GM19099 (cell line): ENCODE results near the gene IL26.

Experiments
- POLR2A ChIP-seq: IDR thresholded peaks from 3 replicates; pipeline ENCODE4 v1.6.1; 2011; ENCODE audit warnings: low read depth; ENCODE audit not compliant: insufficient read length; ENCODE audit errors: extremely low read depth

Gene IL26

GRCh38 chr12:68180792-68181744 is 44.5 kb downstream of the IL26 start:
- TF ChIP-seq POLR2A, result no peak

DNA sequence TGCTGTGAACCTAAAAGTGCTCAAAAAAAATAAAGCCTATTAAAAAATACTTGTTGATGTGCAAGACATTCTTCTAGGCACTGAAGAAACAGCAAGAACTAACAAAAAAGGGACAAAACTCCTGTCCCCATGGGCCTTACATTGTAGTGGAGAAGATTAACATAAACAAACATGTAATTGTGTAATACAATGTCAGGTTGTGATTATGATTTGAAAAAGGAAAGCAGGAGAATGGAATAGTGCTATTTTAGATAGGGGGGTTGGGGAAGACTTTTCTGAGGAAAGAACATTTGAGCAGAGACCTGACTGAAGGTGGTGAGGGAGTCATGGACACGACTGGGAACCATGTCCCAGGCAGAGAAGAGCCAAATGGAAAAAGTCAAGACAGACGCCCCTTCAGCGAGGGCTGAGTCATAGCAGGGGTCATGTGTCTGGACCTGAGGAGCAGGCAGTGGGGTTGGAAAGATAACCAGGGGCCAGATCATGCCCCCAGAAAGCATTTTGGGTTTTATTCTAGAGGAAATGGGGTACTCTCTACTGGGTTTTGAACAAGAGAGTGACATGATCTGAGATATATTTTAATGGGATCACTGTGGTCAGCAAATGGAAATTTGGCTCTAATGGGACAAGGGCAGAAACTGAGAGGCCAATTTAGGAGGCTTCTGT is 46.7 kb downstream of the IL26 start:
- TF ChIP-seq POLR2A, result no peak

DNA sequence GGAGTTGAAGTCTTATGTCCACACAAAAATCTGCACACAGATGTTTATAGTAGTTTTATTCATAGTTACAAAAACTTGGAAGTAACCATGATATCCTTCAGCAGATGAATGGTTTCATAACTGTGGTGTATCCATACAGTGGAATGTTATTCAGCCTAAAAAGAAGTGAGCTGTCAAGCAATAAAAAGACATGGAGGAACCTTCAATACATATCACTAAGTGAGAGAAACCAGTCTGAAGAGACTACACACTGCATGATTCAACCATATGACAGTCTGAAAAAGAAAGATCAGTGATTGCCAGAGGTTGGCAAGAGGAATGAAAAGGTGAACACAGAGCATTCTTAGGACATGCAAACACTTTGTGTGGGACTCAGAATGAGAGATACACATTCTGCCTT is 47.4 kb downstream of the IL26 start:
- TF ChIP-seq POLR2A, result no peak

DNA sequence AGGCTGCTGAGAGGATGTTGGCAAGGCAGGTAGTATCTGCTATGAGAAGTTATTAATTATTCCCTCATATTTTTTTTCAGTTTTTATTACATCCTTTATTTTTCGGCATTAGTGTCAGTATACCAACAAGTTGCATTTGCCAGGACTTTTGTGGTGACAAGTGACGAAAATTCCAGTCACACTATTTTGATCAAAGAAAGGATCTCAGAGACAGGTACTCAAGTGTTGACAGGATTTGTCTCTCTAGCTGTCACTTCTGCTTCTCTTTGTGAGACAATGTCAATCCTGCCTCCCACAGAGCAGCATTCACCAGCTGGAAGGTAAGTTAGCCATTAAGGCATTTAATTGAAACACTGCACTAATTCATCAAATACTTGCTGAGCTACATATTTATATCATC is 48.0 kb downstream of the IL26 start:
- TF ChIP-seq POLR2A, result no peak

DNA sequence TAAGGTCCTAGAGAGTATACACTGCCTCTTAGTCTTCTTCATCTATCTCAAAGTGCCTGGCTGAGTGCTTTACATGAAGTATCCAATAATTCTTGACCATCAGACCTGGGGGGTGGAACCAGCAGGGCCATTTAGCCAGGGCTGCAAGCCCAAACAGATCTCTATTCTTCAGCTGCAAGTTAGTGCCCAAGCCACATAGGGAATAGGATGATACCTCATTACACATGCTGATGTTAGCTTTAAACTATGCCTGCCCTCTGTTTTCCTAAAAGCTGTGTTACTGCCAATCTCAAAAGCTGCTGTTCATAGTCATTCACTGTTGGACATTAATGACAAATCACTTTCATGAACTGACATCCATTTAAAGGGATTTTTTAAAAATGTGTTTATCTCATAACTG is 49.4 kb downstream of the IL26 start:
- TF ChIP-seq POLR2A, result no peak

- TF ChIP-seq POLR2A, result no peak
These were observed 50.0 kb downstream of the IL26 start for GRCh38 chr12:68175557-68176061.

DNA sequence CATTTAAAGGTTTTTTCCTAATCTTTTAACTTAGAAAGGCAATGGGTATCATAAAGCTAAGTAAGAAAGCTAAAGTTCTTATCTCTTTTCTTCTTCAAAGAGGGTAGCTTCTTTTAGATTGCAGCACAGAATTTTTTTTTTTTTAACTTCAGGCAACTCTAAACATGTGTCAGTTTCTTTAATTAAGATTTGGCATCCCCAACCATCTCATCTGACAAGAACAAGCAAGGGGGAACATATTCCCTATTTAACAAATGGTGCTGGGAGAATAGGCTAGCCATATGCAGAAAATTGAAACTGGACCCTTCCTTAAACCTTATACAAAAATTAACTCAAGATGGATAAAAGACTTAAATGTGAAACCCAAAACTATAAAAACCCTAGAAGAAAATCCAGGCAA is 51.8 kb downstream of the IL26 start:
- no peak for TF ChIP-seq POLR2A

DNA sequence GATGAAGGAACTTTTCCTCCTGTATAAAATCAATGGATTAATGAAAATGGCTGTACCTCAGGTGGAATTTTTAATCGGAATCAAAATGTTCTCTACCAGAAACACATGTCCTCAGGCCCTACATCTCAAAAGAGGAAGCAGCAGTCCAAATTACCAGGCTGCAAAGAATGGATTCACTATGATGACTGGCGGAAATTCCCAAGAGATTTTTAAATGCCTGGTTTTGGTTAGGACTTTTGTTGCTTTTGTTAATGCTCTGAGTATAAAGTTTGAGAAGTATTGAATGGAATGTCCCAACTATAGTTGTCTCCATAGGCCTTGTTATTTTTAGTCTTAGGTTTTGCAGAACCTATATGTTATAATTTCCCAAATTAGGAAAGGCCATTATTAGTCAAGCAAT is 54.9 kb downstream of the IL26 start:
- TF ChIP-seq POLR2A, result no peak

DNA sequence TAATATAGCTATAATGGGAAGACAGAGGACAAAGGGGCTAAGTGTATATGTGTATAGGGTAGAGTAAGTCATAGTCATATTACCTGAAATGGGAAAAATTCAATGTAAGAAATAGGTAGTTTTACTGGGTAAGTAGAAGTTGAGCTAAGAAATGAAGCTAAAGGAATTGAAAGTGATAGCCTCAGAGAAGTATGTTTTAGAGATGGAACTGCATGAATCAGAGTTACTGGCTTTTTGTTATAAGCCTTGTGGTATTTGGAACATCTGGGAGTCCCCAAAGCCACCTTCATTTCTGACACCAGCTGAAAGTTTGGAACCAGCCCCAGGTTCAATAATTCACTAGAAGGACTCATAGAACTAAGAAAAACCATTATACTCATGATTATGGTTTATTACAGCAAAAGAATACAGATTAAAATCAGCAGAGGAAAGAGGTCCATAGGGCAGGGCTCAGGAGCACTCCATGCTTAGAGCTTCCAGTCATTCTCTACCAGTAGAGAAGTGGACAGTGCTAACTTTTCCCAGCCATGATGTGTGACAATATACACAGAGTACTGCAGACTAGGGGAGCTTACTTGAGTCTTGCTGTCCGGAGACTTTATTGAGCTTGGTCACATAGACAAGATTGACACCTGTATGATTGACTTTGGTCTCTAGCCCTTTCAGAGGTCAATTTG is 56.3 kb downstream of the IL26 start:
- no peak for TF ChIP-seq POLR2A

DNA sequence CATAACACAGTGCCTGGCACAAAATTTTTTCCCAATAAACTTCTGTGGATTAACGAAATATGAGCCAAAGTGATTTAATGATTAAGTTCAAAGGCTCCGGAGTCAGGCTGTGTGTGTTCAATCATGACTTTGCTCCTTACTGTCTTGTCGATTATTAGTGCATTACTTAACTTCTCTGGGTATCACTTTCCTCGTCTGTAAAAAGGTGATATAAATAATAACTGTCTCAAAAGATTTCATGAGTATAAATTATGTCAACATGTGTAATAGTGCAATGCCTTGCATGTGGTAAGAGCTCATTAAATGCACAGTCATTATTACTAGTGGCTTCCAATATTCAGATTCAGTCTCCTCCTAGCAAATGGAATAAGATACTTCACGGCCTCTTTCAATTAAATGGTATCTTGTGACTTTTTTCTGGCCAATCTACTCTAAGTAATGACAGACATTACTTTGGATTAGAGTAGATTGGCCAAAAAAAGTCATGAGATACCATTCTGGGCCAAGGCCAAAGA is 59.2 kb downstream of the IL26 start:
- TF ChIP-seq POLR2A, result no peak

DNA sequence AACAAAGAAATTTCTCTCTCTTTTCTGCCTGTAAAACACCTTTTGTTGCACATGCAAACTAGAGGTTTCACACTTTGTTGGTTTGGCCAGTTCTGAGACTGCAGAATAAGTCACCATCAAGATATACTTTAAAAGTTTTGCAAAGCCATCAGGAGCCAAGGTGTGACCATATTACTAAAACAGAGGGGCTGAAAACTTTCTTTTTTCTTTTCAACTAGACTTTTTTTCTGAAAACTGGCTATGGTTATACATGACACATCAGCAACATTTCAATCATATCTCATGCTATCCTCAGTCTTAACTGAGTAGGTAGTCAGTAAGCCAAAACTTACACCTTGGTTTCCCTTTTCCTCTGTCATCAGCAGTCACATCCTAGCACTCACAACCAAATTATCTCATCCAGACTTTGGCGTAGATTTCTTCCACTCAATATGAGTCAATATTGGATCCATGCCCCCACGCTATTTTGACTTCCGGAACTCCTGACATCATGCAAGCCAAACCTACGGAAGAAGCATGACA is 62.0 kb downstream of the IL26 start:
- no peak for TF ChIP-seq POLR2A

DNA sequence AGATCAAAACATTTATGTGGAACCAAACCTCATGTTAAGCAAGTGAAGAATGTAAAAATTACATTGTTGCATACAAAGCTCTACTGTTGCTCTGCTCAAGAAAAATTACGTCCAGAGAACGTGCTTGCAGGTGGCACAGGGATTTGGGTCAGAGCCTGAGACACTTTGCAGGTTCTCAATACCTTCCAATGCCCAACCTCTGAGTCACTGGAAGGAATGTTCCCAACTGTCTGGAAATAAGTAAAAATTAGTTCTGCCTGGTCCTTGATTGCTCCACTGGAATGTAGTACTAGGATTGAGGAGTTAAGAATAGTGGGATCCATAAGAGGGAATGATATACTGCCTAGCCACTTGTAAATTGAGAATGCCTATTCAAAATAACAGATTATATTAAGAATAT is 63.2 kb downstream of the IL26 start:
- TF ChIP-seq POLR2A, result no peak

DNA sequence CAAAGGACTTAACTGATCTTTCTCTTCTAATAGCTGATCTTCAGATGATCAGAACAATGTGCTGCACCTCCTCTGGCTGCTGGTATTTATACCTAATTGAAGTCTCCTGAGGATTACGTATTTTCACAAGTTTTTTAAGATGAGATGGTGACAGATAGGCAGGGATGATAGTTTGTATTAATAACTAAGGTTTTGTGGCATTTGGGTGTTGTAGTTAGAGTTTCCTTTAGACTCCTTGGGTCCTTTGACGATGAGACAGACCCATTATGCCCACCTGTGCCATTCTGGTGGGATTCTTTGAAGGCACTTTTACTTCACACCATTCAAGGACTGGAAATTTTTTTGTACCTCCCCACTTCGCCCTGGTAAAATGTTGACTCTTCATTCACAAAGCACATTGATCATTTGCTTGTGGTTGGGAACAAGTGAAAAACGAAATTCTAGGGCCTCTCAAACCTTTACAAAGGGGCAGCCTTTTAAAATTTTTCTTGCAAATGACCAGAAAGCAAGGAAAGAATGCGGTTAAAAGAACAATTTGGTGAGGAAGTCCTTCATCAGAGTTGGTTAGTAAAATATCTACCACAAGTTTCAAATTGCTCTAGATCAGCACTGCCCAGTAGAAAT is 65.8 kb downstream of the IL26 start, which contains the start of gene IFNG:
Gene IFNG, minus strand, starts transcription at position 60 of the 624 bp plus-strand sequence. CDS start 125 bp downstream, outside the sequence.
- no peak for TF ChIP-seq POLR2A

DNA sequence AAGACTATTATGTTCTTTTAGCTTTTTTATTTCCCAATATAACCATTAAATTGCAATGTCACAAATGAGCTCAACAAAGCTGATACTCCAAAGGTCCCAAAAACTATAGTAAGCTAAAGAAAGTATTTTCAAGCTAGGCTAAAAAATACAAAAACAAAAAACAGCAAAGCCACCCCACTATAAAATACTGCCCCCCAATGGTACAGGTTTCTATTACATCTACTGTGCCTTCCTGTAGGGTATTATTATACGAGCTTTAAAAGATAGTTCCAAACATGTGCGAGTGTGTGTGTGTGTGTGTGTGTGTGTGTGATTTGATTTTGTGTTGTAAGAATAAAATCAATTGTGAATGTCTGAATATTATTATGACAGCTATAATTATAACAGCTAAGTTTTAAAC is 67.2 kb downstream of the IL26 start:
- no peak for TF ChIP-seq POLR2A
